Bronchial smooth muscle cell (primary cell): ENCODE measurements around the gene ZFP36. TPM values are rescaled to one million over a fixed set of nuclear protein-coding genes. Genes with fewer than 3 reads are reported as not detected.

ENCODE experiments used
- total RNA-seq: library from RNA; depleted of rRNA; stranded (reverse); fragments of >200 nt; gene quantifications from 2 replicates; pipeline ENCODE4 v1.2.1, GENCODE V29; 2014

ZFP36 gene
- 2.4 and 3.0 TPM in 2 replicates for total RNA-seq

DNA sequence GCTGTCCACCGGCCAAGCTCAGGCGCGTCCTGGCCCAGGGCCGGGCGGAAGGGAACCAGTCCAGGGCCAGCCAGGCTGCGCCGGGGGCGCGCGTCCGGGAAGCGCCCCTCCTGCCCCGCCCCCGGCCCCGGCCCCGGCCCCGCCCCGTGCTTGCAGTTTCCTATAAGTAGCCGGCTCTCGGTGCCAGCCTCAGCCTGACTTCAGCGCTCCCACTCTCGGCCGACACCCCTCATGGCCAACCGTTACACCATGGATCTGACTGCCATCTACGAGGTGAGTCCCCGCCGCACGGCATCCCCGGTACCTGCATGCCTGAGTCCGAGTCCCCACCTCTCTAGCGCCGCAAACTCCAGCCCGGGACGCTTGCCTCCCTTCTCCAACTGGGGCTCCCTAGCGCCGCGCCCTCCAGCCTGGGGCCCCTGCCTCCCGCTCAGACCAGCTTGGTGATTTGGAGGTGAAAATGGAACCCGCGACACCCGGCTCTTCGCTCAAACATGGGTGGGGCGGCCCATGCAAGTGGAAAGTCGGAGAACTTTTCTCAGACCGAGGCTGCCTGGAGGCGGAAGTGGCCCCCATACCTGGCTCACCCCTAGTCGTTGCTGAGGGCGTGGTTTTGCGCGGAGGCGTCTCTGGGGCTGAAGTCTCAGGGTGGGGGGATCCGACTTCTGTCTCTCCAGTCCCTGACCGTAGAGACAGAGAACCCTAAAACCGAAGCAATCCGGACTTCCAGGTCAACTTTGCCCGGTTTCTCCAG is at the start of gene ZFP36:
TSS of gene ZFP36 (plus strand) at position 192 of the 754 bp plus-strand sequence. CDS start at position 250, 58 bp downstream.

GRCh38 chr19:39390751-39391437 is 15.8 kb upstream of the ZFP36 start, which contains the start of the genes MED29 and PAF1:
TSS of gene MED29 (plus strand) at chr19:39391378. CDS start at chr19:39391423, 45 bp downstream.
TSS of gene PAF1 (minus strand) at chr19:39391106. CDS start at chr19:39390864, 242 bp downstream.

GRCh38 chr19:39412100-39412866 is 5.6 kb downstream of the ZFP36 start, which contains the start of gene PLEKHG2:
TSS of gene PLEKHG2 (plus strand) at chr19:39412669. CDS start at chr19:39414087, 1,418 bp downstream.

DNA sequence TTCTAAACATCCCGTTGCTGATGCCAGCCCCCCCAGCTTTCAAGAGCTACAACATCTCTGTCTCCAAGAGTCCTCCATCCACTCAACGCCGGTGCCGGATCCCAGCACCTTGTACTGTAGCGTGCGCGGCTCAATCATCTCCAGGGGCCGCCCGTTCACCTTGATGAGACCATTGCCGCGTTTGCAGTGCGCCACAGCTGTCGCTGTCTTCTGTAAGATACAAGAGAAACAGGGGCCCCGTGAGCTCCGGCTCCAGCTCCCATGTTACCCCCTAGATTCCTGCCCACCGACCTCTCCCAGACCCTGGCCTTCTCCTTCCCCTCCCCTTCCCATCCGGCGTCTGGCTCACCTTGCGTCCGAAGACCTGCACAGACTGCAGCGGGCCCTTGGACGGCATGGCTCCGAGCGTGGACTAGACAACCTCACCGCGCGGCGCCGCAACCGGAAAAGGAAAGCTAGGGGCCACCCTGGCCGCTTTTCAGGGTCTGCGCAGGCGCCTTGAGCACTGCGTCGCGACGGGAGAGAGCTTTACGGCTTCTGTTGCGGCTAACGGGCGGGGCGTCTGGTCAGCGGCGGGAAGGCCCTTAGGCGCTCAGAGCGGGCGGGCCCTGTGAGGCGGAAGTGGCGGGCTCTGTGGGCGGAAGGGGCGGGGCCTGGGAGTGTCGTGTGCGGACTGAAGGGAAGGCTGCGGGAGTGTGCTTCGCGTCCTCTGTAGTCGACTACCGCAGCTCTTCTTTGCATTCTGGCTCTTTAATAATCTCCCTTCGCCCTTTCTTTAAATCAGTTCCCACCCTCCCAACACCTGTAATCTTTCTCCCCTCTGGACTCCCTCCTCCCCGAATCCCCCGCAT is 29.1 kb downstream of the ZFP36 start, which contains the start of gene RPS16:
TSS of gene RPS16 (minus strand) at position 451 of the 851 bp plus-strand sequence. CDS start at position 397, 54 bp downstream.

DNA sequence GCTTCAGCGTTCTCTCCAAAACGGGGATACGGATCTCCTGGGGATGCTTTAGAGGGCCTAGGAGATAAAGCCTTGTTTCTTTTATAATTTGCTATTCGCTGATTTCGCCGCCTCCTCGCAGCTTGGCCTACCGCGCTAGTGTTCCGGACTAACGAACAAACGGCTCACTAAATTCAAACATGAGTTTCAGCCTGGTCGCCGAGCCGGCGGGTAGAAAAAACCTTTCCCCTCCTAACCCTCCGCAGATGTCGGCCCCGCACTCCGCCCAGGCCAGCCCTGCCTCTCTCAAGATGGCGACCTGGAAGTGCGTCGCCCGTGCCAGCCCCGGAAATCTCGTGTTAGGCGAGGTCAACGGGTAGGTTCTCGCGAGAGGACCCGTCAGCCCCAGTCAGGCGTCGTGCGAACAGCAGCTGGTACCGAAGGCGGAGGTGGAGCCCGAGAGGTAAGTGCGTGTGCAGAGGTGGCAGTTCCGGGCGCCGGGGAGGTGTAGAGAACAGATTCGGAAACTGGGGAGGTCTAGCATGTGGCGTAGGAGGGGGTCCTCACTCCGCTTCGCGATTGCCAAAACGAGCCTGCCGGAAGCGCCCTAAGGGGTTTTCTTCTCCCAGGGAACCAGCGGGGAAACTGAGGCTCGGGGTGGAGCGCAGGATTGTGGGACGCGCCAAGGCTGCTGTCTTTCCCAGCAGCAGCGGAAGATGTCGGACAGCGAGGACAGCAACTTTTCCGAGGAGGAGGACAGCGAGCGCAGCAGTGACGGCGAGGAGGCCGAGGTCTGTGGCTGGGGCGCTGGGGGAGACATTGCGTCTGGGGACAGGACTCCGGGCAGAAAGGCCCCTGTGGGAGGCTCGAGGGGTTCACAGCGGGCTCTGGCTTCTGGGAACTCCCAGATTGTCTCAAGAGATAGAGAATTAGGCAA is 38.8 kb downstream of the ZFP36 start, which contains the start of gene SUPT5H:
TSS of gene SUPT5H (plus strand) at position 387 of the 916 bp plus-strand sequence. CDS start at position 696, 309 bp downstream.

Other genes with a start within 250 kb of the ZFP36 start
- gene NCCRP1, start 209.9 kb upstream of the ZFP36 start, total RNA-seq = under 0.01 TPM in 1 of 2 replicates, not detected in the other
- gene SYCN, start 202.6 kb upstream of the ZFP36 start, total RNA-seq = not detected in 2 replicates
- gene IFNL3, start 161.8 kb upstream of the ZFP36 start, total RNA-seq = not detected in 2 replicates
- not detected in 2 replicates for gene IFNL4, start 158.0 kb upstream of the ZFP36 start, total RNA-seq
- not detected in 2 replicates for gene IFNL2, start 138.5 kb upstream of the ZFP36 start, total RNA-seq
- gene IFNL1, start 110.4 kb upstream of the ZFP36 start, total RNA-seq = not detected in 2 replicates
- gene LRFN1, start 86.0 kb upstream of the ZFP36 start, total RNA-seq = under 0.01 TPM in 2 replicates
- gene GMFG, start 70.8 kb upstream of the ZFP36 start, total RNA-seq = 0.32 and 0.60 TPM in 2 replicates
- 38.6 and 53.2 TPM in 2 replicates for gene SAMD4B, start 64.4 kb upstream of the ZFP36 start, total RNA-seq
- 57.8 and 61.7 TPM in 2 replicates for gene PAF1, start 15.7 kb upstream of the ZFP36 start, total RNA-seq
- 12.8 and 19.1 TPM in 2 replicates for gene MED29, start 15.5 kb upstream of the ZFP36 start, total RNA-seq
- 11.0 and 23.0 TPM in 2 replicates for gene PLEKHG2, start 5.8 kb downstream of the ZFP36 start, total RNA-seq
- gene RPS16, start 29.1 kb downstream of the ZFP36 start, total RNA-seq = 96.1 and 102 TPM in 2 replicates
- gene SUPT5H, start 38.7 kb downstream of the ZFP36 start, total RNA-seq = 70.6 and 85.5 TPM in 2 replicates
- 37.1 and 46.2 TPM in 2 replicates for gene TIMM50, start 74.0 kb downstream of the ZFP36 start, total RNA-seq
- under 0.01 and 0.16 TPM in 2 replicates for gene DLL3, start 92.1 kb downstream of the ZFP36 start, total RNA-seq
- not detected in 2 replicates for gene SELENOV, start 108.3 kb downstream of the ZFP36 start, total RNA-seq
- gene EID2B, start 126.0 kb downstream of the ZFP36 start, total RNA-seq = 2.1 and 3.8 TPM in 2 replicates
- gene EID2, start 133.3 kb downstream of the ZFP36 start, total RNA-seq = 6.7 and 13.6 TPM in 2 replicates
- gene LGALS13, start 195.7 kb downstream of the ZFP36 start, total RNA-seq = not detected in 2 replicates
- gene LGALS16, start 249.1 kb downstream of the ZFP36 start, total RNA-seq = not detected in 2 replicates